H1 (cell line): ENCODE results near the gene RNF212. TPM values are rescaled to one million over a fixed set of nuclear protein-coding genes. Genes with fewer than 3 reads are reported as not detected.

Experiments used
- CHD7 ChIP-seq: fragments of 300-600 bp; sonication (generic); IDR thresholded peaks from 2 replicates; pipeline ENCODE4 v1.7.1; 2012; ENCODE audit warnings: low read length, moderate library complexity, mild to moderate bottlenecking, inconsistent platforms; ENCODE audit not compliant: insufficient replicate concordance
- EGR1 ChIP-seq: IDR thresholded peaks from 2 replicates; pipeline ENCODE4 v1.6.1; 2011; ENCODE audit warnings: low read depth, low read length, borderline replicate concordance
- GTF2F1 ChIP-seq: IDR thresholded peaks from 2 replicates; pipeline ENCODE4 v1.6.1; 2012; ENCODE audit warnings: low read depth, low read length, improper control_type of control experiment, borderline replicate concordance
- SUZ12 ChIP-seq: fragments of 200-600 bp; sonication (generic); IDR thresholded peaks from 2 replicates; pipeline ENCODE4 v1.6.1; 2012; ENCODE audit warnings: mild to moderate bottlenecking, inconsistent platforms, low read length, moderate library complexity, mixed read lengths
- TAF7 ChIP-seq: optimal IDR thresholded peaks from 2 replicates; pipeline ENCODE3; 2011; ENCODE audit warnings: low read depth, mild to moderate bottlenecking, inconsistent platforms, low read length, moderate library complexity, borderline replicate concordance
- TCF12 ChIP-seq: IDR thresholded peaks from 2 replicates; pipeline ENCODE4 v1.6.1; 2011; ENCODE audit warnings: low read depth, mild to moderate bottlenecking, low read length
- USF2 ChIP-seq: IDR thresholded peaks from 2 replicates; pipeline ENCODE4 v1.6.1; 2011; ENCODE audit warnings: low read length, improper control_type of control experiment
- ZNF274 ChIP-seq: IDR thresholded peaks from 2 replicates; pipeline ENCODE4 v1.7.0; 2012; ENCODE audit warnings: low read length, borderline replicate concordance; ENCODE audit errors: extremely low read depth
- polyA plus RNA-seq, 7 experiments: library from polyadenylated mRNA; depleted of rRNA in 3 of 7; stranded (reverse) in 5 of 7; unstranded in 2 of 7; fragments of >200 nt in 5 of 7; fragments of 200-250 nt in 2 of 7; gene quantifications; 1 replicate in 5 of 7; 2 replicates in 1 of 7; 4 replicates in 1 of 7; pipeline versions ENCODE4 v1.2.1 to v1.2.3, GENCODE V29; 2011 to 2013; ENCODE audit warnings: missing spikeins in 2 of 7, mixed read lengths in 2 of 7
- total RNA-seq: library from RNA; stranded (reverse); fragmentation: NEBNext Ultra II Directional; extraction: Animal tissue kit (Norgen Biotek cat#: 25700); gene quantifications from 2 replicates; pipeline ENCODE4 v1.2.1, GENCODE V29; 2021

RNF212 gene
- total and polyA plus RNA-seq, 2 of the 8 experiments (the other 6 are each of a cell fraction or from before 2014, with no cell fraction given) = 3.4 to 5.4 TPM

DNA sequence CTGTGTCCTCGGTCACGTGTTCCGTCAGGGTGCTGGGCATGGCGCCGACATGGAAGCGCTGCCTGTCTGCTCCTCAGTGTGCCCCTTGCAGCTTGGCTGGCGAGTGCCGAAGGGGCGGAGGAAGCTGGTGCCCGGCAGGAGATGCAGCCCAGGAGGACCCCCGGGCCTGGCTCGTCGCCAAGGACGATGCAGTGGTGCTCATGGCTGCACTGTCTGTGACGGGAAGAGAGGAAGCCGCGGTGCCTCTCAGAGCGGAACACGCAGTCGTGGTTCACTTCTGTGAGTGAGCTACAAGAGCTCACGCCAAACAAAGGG is 63.8 kb downstream of the RNF212 start (continued):
- TF ChIP-seq CHD7 = no peak
- TF ChIP-seq TCF12 = no peak
- TF ChIP-seq TAF7 = no peak
- TF ChIP-seq SUZ12 = no peak
- no peak for TF ChIP-seq USF2
- TF ChIP-seq EGR1 = no peak
- no peak for TF ChIP-seq ZNF274
- TF ChIP-seq GTF2F1 = no peak
